IMR-90 (cell line): ENCODE measurements around the gene TRHDE. TPM values are rescaled to one million over a fixed set of nuclear protein-coding genes. Genes with fewer than 3 reads are reported as not detected.
A peak's percentile ranks its signal among the peaks of the same experiment; 100 is the strongest.

ENCODE experiments used
- ATAC-seq: fragments of 200-7000 bp; cut with Tn5 transposase; 2 replicates; pipeline ENCODE4 v1.9.1; 2020; ENCODE audit warnings: low read depth, mild to moderate bottlenecking, moderate library complexity
- BruUV-seq: library from RNA; stranded (reverse); fragments of 400-500 nt; replicated peaks from 2 replicates; lab custom pipeline; 2021; lab: Mats Ljungman, UMichigan
- CTCF ChIA-PET: fragments of 300-600 bp; formaldehyde crosslinking; extraction: SDS; loops from one replicate; lab custom pipeline; 2021; ENCODE audit warnings: antibody characterized with exemption; lab: Yijun Ruan, JAX
- POLR2A ChIA-PET: fragments of 300-600 bp; sonication (Branson Sonifier 250); formaldehyde crosslinking; loops from one replicate; lab custom pipeline; 2022; ENCODE audit warnings: antibody characterized with exemption; ENCODE audit not compliant: unreplicated experiment; lab: Charles Lee
- DNase-seq: peaks from one replicate; pipeline ENCODE4 v3.0.0; 2013
- H2AFZ ChIP-seq: replicated peaks from 2 replicates; pipeline ENCODE3; 2013; ENCODE audit warnings: low read length, mild to moderate bottlenecking; ENCODE audit not compliant: poor library complexity
- H2AK5ac ChIP-seq: 2 replicates; pipeline ENCODE4 v1.6.1; 2013; ENCODE audit warnings: low read depth, low read length, inconsistent platforms
- H2AK9ac ChIP-seq: replicated peaks from 2 replicates; pipeline ENCODE3; 2013; ENCODE audit warnings: mild to moderate bottlenecking, low read depth, low read length, moderate library complexity; ENCODE audit not compliant: poor library complexity
- H2BK120ac ChIP-seq: 2 replicates; pipeline ENCODE4 v1.6.1; 2013; ENCODE audit warnings: low read depth, low read length, inconsistent platforms
- H2BK15ac ChIP-seq: 3 replicates; pipeline ENCODE4 v1.6.1; 2013; ENCODE audit warnings: low read depth, low read length, inconsistent platforms
- H2BK20ac ChIP-seq: 2 replicates; pipeline ENCODE4 v1.6.1; 2013; ENCODE audit warnings: low read depth, mild to moderate bottlenecking, inconsistent platforms, low read length, moderate library complexity
- H2BK5ac ChIP-seq: 2 replicates; pipeline ENCODE4 v1.6.1; 2013; ENCODE audit warnings: mild to moderate bottlenecking, low read depth, low read length, inconsistent platforms; ENCODE audit not compliant: poor library complexity, severe bottlenecking
- H3K14ac ChIP-seq: replicated peaks from 2 replicates; pipeline ENCODE4 v1.6.1; 2013; ENCODE audit warnings: low read depth, low read length, inconsistent platforms
- H3K18ac ChIP-seq: 2 replicates; pipeline ENCODE4 v1.6.1; 2013; ENCODE audit warnings: low read depth, low read length, control low read depth
- H3K23ac ChIP-seq: 2 replicates; pipeline ENCODE4 v1.6.1; 2013; ENCODE audit warnings: low read depth, low read length, inconsistent platforms
- H3K27ac ChIP-seq: 2 replicates; pipeline ENCODE4 v1.5.1; 2013; ENCODE audit warnings: mild to moderate bottlenecking, control low read depth, low read length; ENCODE audit not compliant: insufficient read depth
- H3K27me3 ChIP-seq: 2 replicates; pipeline ENCODE4 v1.6.1; 2013; ENCODE audit warnings: low read length; ENCODE audit not compliant: control insufficient read depth, insufficient read depth
- H3K36me3 ChIP-seq: 2 replicates; pipeline ENCODE4 v1.6.1; 2013; ENCODE audit warnings: low read length, mixed read lengths; ENCODE audit not compliant: control insufficient read depth, insufficient read depth
- H3K4ac ChIP-seq: 2 replicates; pipeline ENCODE4 v1.6.1; 2013; ENCODE audit warnings: low read depth, low read length, inconsistent platforms
- H3K4me1 ChIP-seq: 2 replicates; pipeline ENCODE4 v1.6.1; 2013; ENCODE audit warnings: low read length, mixed read lengths; ENCODE audit not compliant: control insufficient read depth, insufficient read depth
- H3K4me2 ChIP-seq: 2 replicates; pipeline ENCODE4 v1.6.1; 2013; ENCODE audit warnings: low read depth, mild to moderate bottlenecking, control low read depth, low read length, moderate library complexity
- H3K4me3 ChIP-seq: 2 replicates; pipeline ENCODE4 v1.5.1; 2013; ENCODE audit warnings: low read depth, mild to moderate bottlenecking, control low read depth, low read length, moderate library complexity; ENCODE audit not compliant: insufficient read depth
- H3K56ac ChIP-seq: 2 replicates; pipeline ENCODE4 v1.6.1; 2013; ENCODE audit warnings: low read length, inconsistent platforms; ENCODE audit not compliant: insufficient read depth; ENCODE audit errors: extremely low read depth
- H3K79me1 ChIP-seq, 2 experiments: 2 replicates each; pipeline ENCODE4 v1.6.1; 2013; ENCODE audit warnings: low read length in 2 of 2, inconsistent platforms in 1 of 2, low read depth in 1 of 2
- H3K9ac ChIP-seq: 2 replicates; pipeline ENCODE4 v1.6.1; 2013; ENCODE audit warnings: low read depth, low read length, control low read depth
- H3K9me1 ChIP-seq: 2 replicates; pipeline ENCODE4 v1.6.1; 2013; ENCODE audit warnings: low read length, inconsistent platforms; ENCODE audit not compliant: insufficient read depth
- H3K9me3 ChIP-seq: 2 replicates; pipeline ENCODE4 v1.6.1; 2013; ENCODE audit warnings: low read length; ENCODE audit not compliant: control insufficient read depth, insufficient read depth
- H4K20me1 ChIP-seq: 2 replicates; pipeline ENCODE4 v1.6.1; 2013; ENCODE audit warnings: low read length, inconsistent platforms; ENCODE audit not compliant: insufficient read depth
- H4K5ac ChIP-seq: 2 replicates; pipeline ENCODE4 v1.6.1; 2013; ENCODE audit warnings: mild to moderate bottlenecking, low read depth, low read length, control low read depth
- H4K8ac ChIP-seq, 2 experiments: 2 replicates each; pipeline ENCODE4 v1.6.1; 2013; ENCODE audit warnings: low read depth in 2 of 2, low read length in 2 of 2, control low read depth in 1 of 2, inconsistent platforms in 1 of 2
- H4K91ac ChIP-seq: 2 replicates; pipeline ENCODE4 v1.6.1; 2013; ENCODE audit warnings: low read depth, low read length, inconsistent platforms; ENCODE audit not compliant: insufficient read depth
- MAFK ChIP-seq: IDR thresholded peaks from 2 replicates; pipeline ENCODE4 v1.6.1; 2012; ENCODE audit warnings: low read depth, low read length, improper control_type of control experiment
- MXI1 ChIP-seq: IDR thresholded peaks from 2 replicates; pipeline ENCODE4 v1.6.1; 2012; ENCODE audit warnings: low read depth, mild to moderate bottlenecking, low read length, moderate library complexity, borderline replicate concordance
- WGBS, 2 experiments: methylation state at CpG; one replicate each; pipeline versions ENCODE4 v1.1.5 to v1.1.7; 2013; ENCODE audit warnings: missing lambda C conversion rate in 2 of 2; ENCODE audit not compliant: insufficient read length in 1 of 2; ENCODE audit errors: extremely low coverage in 2 of 2; 5-methylcytosine and 5-hydroxymethylcytosine counted together
- dilution Hi-C: fragments of 300-500 bp; cut with HindIII; formaldehyde crosslinking; loops from one replicate; pipeline ENCODE4 v1.14.3; 2018; ENCODE audit warnings: low sequenced_read_pairs; ENCODE audit not compliant: unreplicated experiment
- in situ Hi-C: fragments of 300-500 bp; cut with MboI; formaldehyde crosslinking; loops from 3 replicates; pipeline ENCODE4 v1.14.3; 2019; ENCODE audit warnings: low sequenced_read_pairs, inconsistent platforms, mixed read lengths
- intact Hi-C: fragments of 100-400 bp; cut with micrococcal nuclease; formaldehyde crosslinking; loops from 2 replicates; pipeline ENCODE4 v1.10.0; 2022
- polyA plus RNA-seq, 3 experiments: library from polyadenylated mRNA; depleted of rRNA; stranded (reverse); fragments of >200 nt; gene quantifications; 2 replicates each; pipeline ENCODE4 v1.2.3, GENCODE V29; 2012; ENCODE audit warnings: low replicate concordance in 1 of 3
- total RNA-seq: library from RNA; depleted of rRNA; stranded (reverse); fragments of >200 nt; gene quantifications from 2 replicates; pipeline ENCODE4 v1.2.3, GENCODE V29; 2012

TRHDE gene
- total and polyA plus RNA-seq, 2 of the 4 experiments (the other 2 are of a cell fraction): 33.7 to 65.1 TPM

DNA sequence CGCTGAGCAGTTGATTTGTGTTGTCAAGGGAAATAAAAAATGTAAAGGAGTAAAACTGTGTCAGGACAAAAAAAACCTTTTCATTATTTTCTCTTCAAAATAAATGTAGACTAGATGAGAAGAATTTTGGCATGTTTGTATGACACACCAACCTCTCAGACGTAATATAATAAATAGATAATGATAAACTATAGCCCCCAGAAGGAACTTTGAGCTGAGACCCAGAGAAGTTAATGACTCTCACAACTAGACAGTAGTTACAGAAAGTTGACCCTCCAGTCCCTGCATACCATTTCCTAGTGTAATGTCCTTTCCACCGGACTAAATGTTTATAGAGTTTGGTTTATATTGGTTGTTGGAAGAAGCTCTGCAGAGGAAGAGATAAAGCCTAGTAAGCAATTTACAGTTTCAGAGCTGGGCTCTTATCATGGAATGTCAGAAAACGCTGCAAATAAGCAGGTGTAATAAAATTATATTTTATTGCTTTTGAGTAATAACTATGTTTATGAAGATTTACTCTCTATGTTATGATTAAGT lies 97.3 kb downstream of the TRHDE start:
- Histone ChIP-seq H3K4me3 (no peak overlapping the region), H3K27ac (no peak overlapping the region), H2BK15ac (no peak overlapping the region), H3K9me1 (peaks cover 3% of the 10 kb centered on the region; the same call in 1 of the 2 replicates), H3K27me3 (no peaks in the 10 kb centered on the region), H3K4me2 (no peak overlapping the region), H4K8ac (no peak overlapping the region), H4K20me1 (peaks cover 4% of the 10 kb centered on the region; the same call in 1 of the 2 replicates), H3K56ac (no peak overlapping the region), H3K4me1 (peaks cover 11% of the 10 kb centered on the region), H3K18ac (no peak overlapping the region), H2AK9ac (no peak overlapping the region), H3K4ac (no peak overlapping the region), H3K9me3 (no peaks in the 10 kb centered on the region), H2AFZ (no peak overlapping the region), H4K91ac (no peak overlapping the region), H4K5ac (no peak overlapping the region), H3K14ac (no peak overlapping the region), H2BK20ac (no peak overlapping the region), H3K9ac (no peak overlapping the region), H2AK5ac (no peak overlapping the region), H3K79me1 (peaks cover 21 to 47% of the 10 kb centered on the region in 2 experiments; a peak in 3 of 4 replicates), H3K36me3 (no peaks in the 10 kb centered on the region), H3K23ac (no peak overlapping the region), H2BK5ac (no peak overlapping the region), H2BK120ac (no peak overlapping the region)
- POLR2A ChIA-PET: no interaction called here
- DNase-seq: peak; percentile 62
- in situ Hi-C loops (no loop called here), intact Hi-C loops (no loop called here), dilution Hi-C loops (no loop called here)
- peak; percentile 86 for ATAC-seq
- BruUV-seq: no TSS peak
- TF ChIP-seq MXI1 (no peak), MAFK (peak; percentile 84)
- CTCF ChIA-PET: interaction anchor here (0.7 kb wide), 1 partner anchor 14 kb away, joined by 4 read pairs; no protein-coding TSS in a partner anchor
- no CpG with 5 or more reads among the region's 4 CpGs for WGBS, 2 experiments
